Mesothelial cell of epicardium (in vitro differentiated cells): ENCODE results near the gene SKAP1. TPM values are rescaled to one million over a fixed set of nuclear protein-coding genes. Genes with fewer than 3 reads are reported as not detected.

Experiments
- DNase-seq, 2 experiments: peaks; one replicate each; pipeline ENCODE4 v3.0.0; 2021; ENCODE audit warnings: low spot score in 2 of 2; ENCODE audit not compliant: unreplicated experiment in 2 of 2
- H3K27ac Mint-ChIP-seq: 2 replicates; pipeline ENCODE4 v1.8.0; 2021; ENCODE audit warnings: mixed read lengths
- H3K27me3 Mint-ChIP-seq: 2 replicates; pipeline ENCODE4 v1.8.0; 2021; ENCODE audit warnings: low read depth, mixed read lengths
- H3K36me3 Mint-ChIP-seq: 2 replicates; pipeline ENCODE4 v1.8.0; 2021; ENCODE audit warnings: mixed read lengths
- H3K4me1 Mint-ChIP-seq: 2 replicates; pipeline ENCODE4 v1.8.0; 2021; ENCODE audit warnings: mixed read lengths
- H3K4me3 Mint-ChIP-seq: 2 replicates; pipeline ENCODE4 v1.8.0; 2021; ENCODE audit warnings: mild to moderate bottlenecking, moderate library complexity, mixed read lengths
- H3K9me3 Mint-ChIP-seq: 2 replicates; pipeline ENCODE4 v1.8.0; 2021; ENCODE audit warnings: mixed read lengths
- total RNA-seq: library from RNA; stranded (reverse); gene quantifications from 3 replicates; pipeline ENCODE4 v1.2.1, GENCODE V29; 2021
- TF ChIP-seq, protein P1 (sequence below): fragments of 200-600 bp; sonication (generic); IDR thresholded peaks from one replicate; pipeline ENCODE4 v1.5.0; 2021; ENCODE audit warnings: antibody characterized with exemption; ENCODE audit not compliant: unreplicated experiment

SKAP1 gene
- total RNA-seq, 1 donor from 2014 or later = 3.4 TPM

DNA sequence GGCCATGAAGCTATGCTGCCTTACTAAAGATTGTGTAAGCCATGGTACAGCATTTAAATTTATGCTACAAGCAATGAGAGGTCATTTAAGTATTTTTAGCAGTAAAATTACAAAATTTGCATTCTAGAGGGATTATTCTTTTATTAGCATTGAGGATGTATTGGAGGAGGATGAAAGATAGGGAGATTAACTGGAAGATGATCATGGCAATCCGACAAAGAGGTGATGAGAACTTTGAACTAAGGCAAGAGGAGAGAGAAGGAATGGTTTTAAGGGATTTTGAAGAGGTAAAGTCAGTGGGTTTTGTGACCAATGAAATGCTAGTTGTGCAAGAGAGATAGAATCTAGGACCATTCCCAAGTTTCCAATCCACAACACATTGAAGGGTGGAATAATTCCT lies 192.6 kb downstream of the SKAP1 start:
- DNase-seq = no peak
- H3K9me3 Mint-ChIP-seq = no peaks in the 10 kb centered on the region
- TF ChIP-seq, protein P1, sequence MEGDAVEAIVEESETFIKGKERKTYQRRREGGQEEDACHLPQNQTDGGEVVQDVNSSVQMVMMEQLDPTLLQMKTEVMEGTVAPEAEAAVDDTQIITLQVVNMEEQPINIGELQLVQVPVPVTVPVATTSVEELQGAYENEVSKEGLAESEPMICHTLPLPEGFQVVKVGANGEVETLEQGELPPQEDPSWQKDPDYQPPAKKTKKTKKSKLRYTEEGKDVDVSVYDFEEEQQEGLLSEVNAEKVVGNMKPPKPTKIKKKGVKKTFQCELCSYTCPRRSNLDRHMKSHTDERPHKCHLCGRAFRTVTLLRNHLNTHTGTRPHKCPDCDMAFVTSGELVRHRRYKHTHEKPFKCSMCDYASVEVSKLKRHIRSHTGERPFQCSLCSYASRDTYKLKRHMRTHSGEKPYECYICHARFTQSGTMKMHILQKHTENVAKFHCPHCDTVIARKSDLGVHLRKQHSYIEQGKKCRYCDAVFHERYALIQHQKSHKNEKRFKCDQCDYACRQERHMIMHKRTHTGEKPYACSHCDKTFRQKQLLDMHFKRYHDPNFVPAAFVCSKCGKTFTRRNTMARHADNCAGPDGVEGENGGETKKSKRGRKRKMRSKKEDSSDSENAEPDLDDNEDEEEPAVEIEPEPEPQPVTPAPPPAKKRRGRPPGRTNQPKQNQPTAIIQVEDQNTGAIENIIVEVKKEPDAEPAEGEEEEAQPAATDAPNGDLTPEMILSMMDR = no peak
- H3K4me1 Mint-ChIP-seq = peaks cover 47% of the 10 kb centered on the region
- no peaks in the 10 kb centered on the region for H3K27me3 Mint-ChIP-seq
- H3K4me3 Mint-ChIP-seq = no peak overlapping the region
- no peaks in the 10 kb centered on the region for H3K36me3 Mint-ChIP-seq
- no peak overlapping the region for H3K27ac Mint-ChIP-seq

DNA sequence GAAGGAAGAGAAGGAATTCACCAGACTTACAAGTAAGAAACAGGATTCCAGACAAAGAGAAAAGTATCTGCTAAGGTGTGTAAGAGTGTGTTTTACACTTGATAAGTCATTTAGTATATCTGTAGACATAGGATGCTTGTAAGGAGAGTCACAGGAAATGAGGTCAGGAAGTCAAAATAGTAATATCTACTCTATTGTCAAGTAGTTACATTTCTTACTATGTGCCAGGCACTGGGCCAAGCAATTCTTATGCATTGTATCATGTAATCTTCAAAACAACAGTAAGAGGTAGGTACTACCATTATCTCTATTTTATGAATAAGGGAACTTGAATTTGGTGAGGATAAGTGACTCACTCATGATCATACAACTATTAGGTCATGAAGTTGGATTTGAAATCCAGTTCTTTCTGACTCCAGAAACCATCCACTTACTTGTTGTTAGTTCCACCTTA lies 193.3 kb downstream of the SKAP1 start:
- H3K4me1 Mint-ChIP-seq = peaks cover 40% of the 10 kb centered on the region
- no peak overlapping the region for H3K4me3 Mint-ChIP-seq
- H3K27me3 Mint-ChIP-seq = no peaks in the 10 kb centered on the region
- no peaks in the 10 kb centered on the region for H3K36me3 Mint-ChIP-seq
- no peak overlapping the region for H3K27ac Mint-ChIP-seq
- DNase-seq = no peak
- TF ChIP-seq, protein P1 = no peak
- no peaks in the 10 kb centered on the region for H3K9me3 Mint-ChIP-seq

DNA sequence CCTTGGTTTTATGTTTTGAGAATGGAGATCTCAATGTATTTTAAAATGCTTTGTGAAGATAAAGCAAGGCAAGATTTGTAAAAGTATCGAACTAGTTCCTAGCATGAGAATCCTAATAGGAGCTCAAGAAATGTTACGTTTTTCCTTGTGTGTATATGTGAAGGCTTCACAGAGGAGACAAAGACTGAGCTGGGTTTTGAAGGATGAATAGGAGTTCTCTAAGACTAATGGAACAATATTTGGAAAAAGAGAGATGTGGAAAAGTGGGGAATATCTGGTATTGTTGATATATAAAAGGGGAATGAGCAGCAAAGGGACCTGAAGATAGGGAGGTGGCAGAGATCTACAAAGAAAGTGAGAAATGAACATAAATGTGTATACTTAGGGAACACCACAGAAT lies 195.1 kb downstream of the SKAP1 start:
- DNase-seq = no peak
- H3K27me3 Mint-ChIP-seq = no peaks in the 10 kb centered on the region

DNA sequence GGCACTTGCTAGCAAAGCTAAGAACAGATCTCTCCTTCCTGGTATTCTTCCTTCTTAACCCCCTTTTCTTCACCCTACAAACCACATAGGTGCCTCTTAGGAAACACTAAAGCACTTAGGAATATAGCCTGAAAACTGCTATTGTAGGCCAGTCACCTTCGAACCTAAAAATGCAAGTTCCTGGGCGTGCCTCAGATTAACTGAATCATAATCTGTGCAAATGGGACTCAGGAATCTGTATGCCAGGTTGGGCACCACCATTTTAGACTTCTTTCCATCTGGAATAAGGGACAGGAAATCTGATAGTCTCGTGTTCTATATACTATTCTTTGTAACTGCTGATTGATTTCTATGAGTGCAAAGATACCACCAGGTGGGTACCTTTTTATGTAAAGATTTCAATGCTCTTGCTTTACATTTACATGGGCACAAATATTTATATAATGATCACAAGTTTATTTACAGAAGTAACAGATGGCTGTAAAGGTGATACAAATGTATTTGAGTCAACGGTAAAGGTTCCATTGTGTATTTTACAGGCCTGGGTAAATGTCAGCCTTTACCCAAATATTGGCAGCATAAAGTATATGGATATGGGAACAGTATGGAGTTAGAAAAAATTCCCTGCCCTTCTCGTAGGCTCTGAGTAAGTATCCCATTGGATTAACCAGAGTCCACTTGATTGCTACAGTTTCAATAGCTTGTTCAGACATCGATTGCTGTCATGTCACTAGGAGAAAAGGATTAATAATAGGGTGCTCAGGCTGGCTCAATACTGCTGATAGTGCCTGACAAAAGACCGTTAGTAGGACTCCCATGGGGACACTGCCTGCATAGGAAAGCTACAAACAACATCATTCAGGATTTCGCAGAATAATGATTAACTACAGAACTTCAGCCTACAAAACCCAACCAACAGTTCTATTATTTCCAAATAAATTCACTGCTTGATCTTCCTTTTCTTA lies 197.7 kb downstream of the SKAP1 start:
- Mint-ChIP-seq H3K27me3 (no peaks in the 10 kb centered on the region), H3K4me3 (no peak overlapping the region), H3K27ac (no peak overlapping the region), H3K36me3 (no peaks in the 10 kb centered on the region), H3K4me1 (peaks cover 11% of the 10 kb centered on the region), H3K9me3 (no peaks in the 10 kb centered on the region)
- TF ChIP-seq, protein P1 = no peak
- DNase-seq = no peak

More for the DNA sequence above, 195.1 kb downstream of the SKAP1 start:
- Mint-ChIP-seq H3K4me3 (no peak overlapping the region), H3K4me1 (peaks cover 26% of the 10 kb centered on the region), H3K27ac (no peak overlapping the region), H3K36me3 (no peaks in the 10 kb centered on the region), H3K9me3 (no peaks in the 10 kb centered on the region)
- TF ChIP-seq, protein P1 = no peak

DNA sequence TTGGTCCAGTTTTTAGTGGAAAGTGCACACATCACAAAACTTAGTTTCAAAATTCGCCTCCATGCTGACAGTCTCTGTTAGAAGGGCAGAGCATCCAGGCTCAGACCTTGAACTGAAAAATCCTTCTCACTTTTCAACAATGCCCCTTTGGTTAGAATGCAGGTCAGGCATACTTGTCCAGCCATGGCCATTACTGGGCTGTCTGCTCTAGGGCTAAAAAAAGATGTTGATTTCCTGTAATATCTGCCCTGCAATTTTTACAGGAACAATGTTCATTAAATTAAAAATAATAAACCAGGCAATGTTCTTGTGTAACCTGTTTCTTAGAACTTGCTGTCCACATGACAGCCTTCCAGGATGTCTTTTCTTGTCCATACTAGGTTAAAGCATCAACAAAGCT lies 200.1 kb downstream of the SKAP1 start:
- H3K4me3 Mint-ChIP-seq = no peak overlapping the region
- TF ChIP-seq, protein P1 = no peak
- H3K36me3 Mint-ChIP-seq = no peaks in the 10 kb centered on the region
- peaks cover 7% of the 10 kb centered on the region for H3K4me1 Mint-ChIP-seq
- no peak overlapping the region for H3K27ac Mint-ChIP-seq
- no peaks in the 10 kb centered on the region for H3K27me3 Mint-ChIP-seq
- DNase-seq = no peak
- H3K9me3 Mint-ChIP-seq = no peaks in the 10 kb centered on the region
